Right renal cortex interstitium (tissue), 3 donors: ENCODE data around the gene FUT2. TPM values are rescaled to one million over a fixed set of nuclear protein-coding genes. Genes with fewer than 3 reads are reported as not detected.
"Not testable (repeated sequence)": the region's sequence is repeated elsewhere in the genome, so short reads cannot be mapped to it uniquely, and the experiment has no call there.

ENCODE experiments used
- DNase-seq, 3 donors: peaks; one replicate each; pipeline ENCODE4 v3.0.0-alpha.2; 2013; ENCODE audit warnings: low read depth in 3 of 3, low spot score in 2 of 3
- polyA plus RNA-seq, 3 donors: library from polyadenylated mRNA; unstranded; fragments of 120-200 nt; gene quantifications; one replicate each; pipeline ENCODE4 v1.2.1, GENCODE V29; 2013; ENCODE audit not compliant: insufficient read length in 3 of 3

FUT2 gene
- 1 to 10 TPM in 2 of 3 donors, under 1 TPM in 1; 0.96 to 2.6 (median 1.9) TPM for polyA plus RNA-seq

GRCh38 chr19:48695743-48696352 is at the start of gene FUT2:
TSS of gene FUT2 (plus strand) at chr19:48695971. CDS start at chr19:48702957, 6,986 bp downstream.
- DNase-seq: no peak

GRCh38 chr19:48646001-48646721 is 49.6 kb upstream of the FUT2 start, which contains the start of gene CA11:
TSS of gene CA11 (minus strand) at chr19:48646187. CDS start at chr19:48645632, 555 bp downstream.
- DNase-seq: no peak

GRCh38 chr19:48646722-48647216 is 49.0 kb upstream of the FUT2 start:
- no peak for DNase-seq

GRCh38 chr19:48648134-48648533 is 47.6 kb upstream of the FUT2 start:
- no peak for DNase-seq

- no peak for DNase-seq
Observed at GRCh38 chr19:48650974-48651682, 44.6 kb upstream of the FUT2 start.

- no peak for DNase-seq
Observed at GRCh38 chr19:48651683-48652048, 44.1 kb upstream of the FUT2 start.

- no peak for DNase-seq
Observed at GRCh38 chr19:48654299-48655059, 41.3 kb upstream of the FUT2 start.

- DNase-seq: no peak
Observed at GRCh38 chr19:48656840-48657474, 38.8 kb upstream of the FUT2 start.

GRCh38 chr19:48657828-48658227 is 37.9 kb upstream of the FUT2 start:
- DNase-seq: not testable (repeated sequence)

GRCh38 chr19:48658483-48658882 is 37.3 kb upstream of the FUT2 start:
- DNase-seq: no peak

GRCh38 chr19:48659768-48660167 is 36.0 kb upstream of the FUT2 start:
- no peak for DNase-seq

GRCh38 chr19:48660852-48661710 is 34.7 kb upstream of the FUT2 start:
- no peak for DNase-seq

- no peak for DNase-seq
Observed at GRCh38 chr19:48661711-48662090, 34.1 kb upstream of the FUT2 start.

GRCh38 chr19:48663667-48664066 is 32.1 kb upstream of the FUT2 start:
- no peak for DNase-seq

GRCh38 chr19:48664476-48664875 is 31.3 kb upstream of the FUT2 start:
- DNase-seq: no peak

GRCh38 chr19:48665786-48666185 is 30.0 kb upstream of the FUT2 start:
- no peak for DNase-seq

GRCh38 chr19:48668332-48668731 is 27.4 kb upstream of the FUT2 start:
- DNase-seq: no peak

GRCh38 chr19:48668761-48669160 is 27.0 kb upstream of the FUT2 start:
- no peak for DNase-seq

- DNase-seq: no peak
Observed at GRCh38 chr19:48669903-48670668, 25.7 kb upstream of the FUT2 start.
